GM19239 (cell line): Measurements from ENCODE around the gene ABLIM3.
"Not testable (repeated sequence)": the region's sequence is repeated elsewhere in the genome, so short reads cannot be mapped to it uniquely, and the experiment has no call there.

ENCODE experiments used
- DNase-seq: peaks from one replicate; pipeline ENCODE4 v3.0.0; 2011; ENCODE audit warnings: low spot score; ENCODE audit not compliant: insufficient read length
- FAIRE-seq: peaks from 2 replicates; lab custom pipeline; 2011; peaks lifted over from hg19 to GRCh38; lab: Jason Lieb, UNC

Gene ABLIM3

GRCh38 chr5:149182241-149182640 is 40.9 kb downstream of the ABLIM3 start:
- FAIRE-seq (no peak), DNase-seq (no peak)

- no peak for DNase-seq
- FAIRE-seq: no peak
Observed at GRCh38 chr5:149185067-149185466, 43.8 kb downstream of the ABLIM3 start.

GRCh38 chr5:149186506-149186905 is 45.2 kb downstream of the ABLIM3 start:
- DNase-seq: no peak
- FAIRE-seq: no peak

GRCh38 chr5:149187617-149188016 is 46.3 kb downstream of the ABLIM3 start:
- FAIRE-seq, DNase-seq: not testable (repeated sequence)

- FAIRE-seq (no peak), DNase-seq (no peak)
Observed at GRCh38 chr5:149188383-149188782, 47.1 kb downstream of the ABLIM3 start.

GRCh38 chr5:149195337-149195887 is 54.1 kb downstream of the ABLIM3 start:
- FAIRE-seq: no peak
- no peak for DNase-seq

- DNase-seq (no peak), FAIRE-seq (no peak)
Observed at GRCh38 chr5:149195962-149196361, 54.7 kb downstream of the ABLIM3 start.

- DNase-seq: no peak
- no peak for FAIRE-seq
Observed at GRCh38 chr5:149198148-149198547, 56.9 kb downstream of the ABLIM3 start.

- no peak for FAIRE-seq
- no peak for DNase-seq
Observed at GRCh38 chr5:149200355-149200754, 59.1 kb downstream of the ABLIM3 start.

GRCh38 chr5:149201121-149201637 is 59.9 kb downstream of the ABLIM3 start:
- no peak for FAIRE-seq
- DNase-seq: no peak

GRCh38 chr5:149202910-149203451 is 61.7 kb downstream of the ABLIM3 start:
- FAIRE-seq (no peak), DNase-seq (no peak)

GRCh38 chr5:149203921-149204441 is 62.7 kb downstream of the ABLIM3 start:
- FAIRE-seq (no peak), DNase-seq (no peak)

- FAIRE-seq (no peak), DNase-seq (no peak)
Observed at GRCh38 chr5:149205625-149206523, 64.6 kb downstream of the ABLIM3 start.

- no peak for DNase-seq
- FAIRE-seq: no peak
Observed at GRCh38 chr5:149206524-149207141, 65.3 kb downstream of the ABLIM3 start.

GRCh38 chr5:149207831-149208230 is 66.5 kb downstream of the ABLIM3 start:
- DNase-seq (no peak), FAIRE-seq (no peak)

- FAIRE-seq (no peak), DNase-seq (no peak)
Observed at GRCh38 chr5:149210225-149210624, 68.9 kb downstream of the ABLIM3 start.

- DNase-seq (no peak), FAIRE-seq (no peak)
Observed at GRCh38 chr5:149210968-149211490, 69.7 kb downstream of the ABLIM3 start.

- FAIRE-seq: no peak
- DNase-seq: no peak
Observed at GRCh38 chr5:149211566-149211965, 70.3 kb downstream of the ABLIM3 start.

GRCh38 chr5:149212198-149212951 is 71.1 kb downstream of the ABLIM3 start:
- DNase-seq (no peak), FAIRE-seq (no peak)
